HTERT RPE-1 (cell line): ENCODE data around the gene CDADC1.
"Not testable (repeated sequence)": the region's sequence is repeated elsewhere in the genome, so short reads cannot be mapped to it uniquely, and the experiment has no call there.

ENCODE experiments used
- in situ Hi-C: fragments of 300-500 bp; cut with MboI; formaldehyde crosslinking; loops from 4 replicates; pipeline ENCODE4 v1.14.3; 2020; ENCODE audit warnings: low sequenced_read_pairs

The CDADC1 gene

DNA sequence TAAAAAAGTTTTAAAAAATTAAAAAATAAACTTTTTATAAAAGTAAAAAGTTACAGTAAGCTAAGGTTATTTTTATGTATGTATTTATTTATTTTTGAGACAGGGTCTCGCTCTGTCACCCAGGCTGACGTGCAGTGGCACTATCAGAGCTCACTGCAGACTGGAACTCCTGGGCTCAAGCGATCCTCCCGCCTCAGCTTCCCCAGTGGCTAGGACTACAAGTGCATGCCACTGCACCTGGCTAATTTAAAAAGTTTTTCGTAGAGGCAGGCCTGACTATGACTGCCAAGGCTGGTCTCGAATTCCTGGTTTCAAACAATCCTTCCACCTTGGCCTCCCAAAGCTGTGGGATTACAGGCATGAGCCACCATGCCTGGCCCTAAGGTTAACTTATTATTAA lies 64.1 kb downstream of the CDADC1 start:
- in situ Hi-C loops: no loop called here

DNA sequence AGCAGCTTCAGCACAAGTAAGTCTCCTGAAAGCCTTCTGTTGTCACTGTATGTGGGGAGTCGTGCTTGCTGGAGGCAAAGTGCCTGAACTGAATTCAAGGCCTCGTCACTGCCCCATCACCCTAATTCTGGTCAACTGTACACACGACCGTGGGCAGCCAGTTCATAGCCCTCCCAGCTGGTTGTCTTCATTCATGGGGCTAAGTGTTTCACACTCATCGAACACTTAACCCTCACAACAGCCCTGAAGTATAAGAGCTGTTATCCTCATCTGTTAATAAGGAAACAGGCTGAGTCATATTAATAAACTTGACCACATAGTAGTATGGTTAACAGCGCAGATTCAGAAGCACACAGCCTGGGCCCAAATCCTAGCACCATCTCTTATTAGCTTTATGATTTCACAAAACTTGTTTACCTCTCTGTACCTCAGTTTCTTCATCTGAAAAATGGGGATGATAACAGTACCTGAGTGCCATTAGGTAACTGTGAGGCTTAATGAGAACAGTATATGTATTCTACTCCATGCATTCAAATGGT lies 66.7 kb downstream of the CDADC1 start:
- in situ Hi-C loops: no loop called here

DNA sequence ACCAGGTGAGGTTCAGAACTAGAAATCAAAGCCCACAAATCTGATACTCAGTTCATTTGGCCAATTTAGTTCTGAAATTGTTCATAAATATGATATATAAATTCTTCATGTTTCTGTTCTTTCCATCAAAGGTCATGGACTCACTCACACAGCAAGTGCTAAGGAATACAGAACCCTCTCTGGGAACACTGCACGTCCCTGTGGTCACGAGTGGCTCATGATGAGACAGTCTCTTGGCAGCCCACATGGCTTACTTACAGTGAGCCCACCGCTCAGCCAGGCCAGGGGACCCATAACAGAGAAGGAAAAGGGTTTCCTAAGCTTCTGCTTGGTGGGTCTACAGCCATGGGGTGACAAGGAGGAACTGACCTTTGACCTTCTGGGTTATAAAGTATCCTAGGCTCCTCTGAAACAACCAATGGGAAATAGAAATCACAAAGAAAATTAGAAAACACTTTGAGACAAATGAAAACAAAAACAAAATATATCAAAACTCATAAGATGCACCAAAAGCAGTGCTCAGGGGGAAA lies 67.4 kb downstream of the CDADC1 start:
- in situ Hi-C loops: no loop called here

DNA sequence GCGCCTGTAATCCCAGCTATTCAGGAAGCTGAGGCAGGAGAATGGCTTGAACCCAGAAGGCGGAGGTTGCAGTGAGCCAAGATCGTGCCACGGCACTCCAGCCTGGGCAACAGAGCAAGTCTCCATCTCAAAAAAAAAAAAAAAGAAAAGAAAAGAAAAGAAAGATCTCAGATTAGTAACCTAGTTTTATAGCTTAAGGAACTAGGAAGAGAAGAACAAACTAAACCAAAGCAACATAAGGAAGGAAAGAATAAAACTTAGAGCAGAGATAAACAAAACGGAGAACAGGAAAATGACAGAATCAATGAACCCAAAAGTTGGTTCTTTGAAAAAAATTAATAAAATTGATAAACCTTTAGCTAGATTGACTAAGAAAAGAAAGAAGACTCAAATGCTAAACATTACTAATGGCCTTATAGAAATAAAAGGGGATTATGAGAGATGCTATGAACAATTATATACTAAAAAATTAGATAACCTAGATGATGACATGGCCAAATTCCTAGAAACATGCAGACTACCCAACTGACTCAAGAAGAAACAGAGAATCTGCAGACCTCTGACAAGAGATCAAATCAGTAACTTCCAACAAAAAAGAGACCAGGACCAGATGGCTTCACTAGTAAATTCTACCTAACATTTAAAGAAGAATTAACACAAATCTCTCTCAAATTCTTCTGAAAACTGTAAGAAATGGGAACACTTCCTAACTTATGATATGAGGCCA lies 68.2 kb downstream of the CDADC1 start:
- in situ Hi-C loops: no loop called here

DNA sequence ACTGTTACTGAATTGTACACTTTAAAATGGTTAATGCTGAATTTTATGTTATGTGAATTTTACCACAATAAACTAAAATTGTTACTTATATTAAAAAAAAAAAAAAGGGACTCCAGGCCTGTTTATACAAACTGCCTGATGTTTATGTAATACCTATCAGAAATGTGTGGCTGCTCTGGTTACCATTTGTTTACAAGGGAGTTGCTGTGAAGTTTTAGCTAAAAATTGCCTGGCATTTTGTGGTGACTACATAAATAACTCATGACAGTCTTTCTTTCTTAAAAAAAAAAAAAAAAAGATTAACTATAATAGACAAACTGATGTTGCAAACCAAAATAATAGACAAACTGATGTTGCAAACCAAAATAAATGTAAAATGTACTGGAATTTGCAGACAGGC lies 71.8 kb downstream of the CDADC1 start:
- in situ Hi-C loops: no loop called here

DNA sequence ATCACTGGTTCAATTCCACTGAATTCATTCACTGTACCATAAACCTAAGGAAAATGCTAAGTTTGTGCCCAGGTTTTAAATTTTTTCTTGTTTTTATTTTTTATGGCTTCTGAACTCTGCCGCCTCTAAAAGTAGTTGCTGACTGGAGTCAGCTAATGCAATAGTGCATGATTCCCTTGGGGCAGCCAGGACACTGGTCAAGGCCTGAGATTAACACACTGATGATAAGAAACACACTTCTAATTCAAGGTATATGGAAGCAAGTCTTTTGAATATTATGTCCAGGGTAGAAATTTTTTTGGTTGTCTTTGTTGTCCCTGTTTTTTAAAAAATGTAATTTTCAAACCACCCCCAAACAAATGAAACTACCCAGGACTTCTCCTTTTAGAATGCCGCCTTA lies 72.2 kb downstream of the CDADC1 start:
- in situ Hi-C loops: no loop called here

DNA sequence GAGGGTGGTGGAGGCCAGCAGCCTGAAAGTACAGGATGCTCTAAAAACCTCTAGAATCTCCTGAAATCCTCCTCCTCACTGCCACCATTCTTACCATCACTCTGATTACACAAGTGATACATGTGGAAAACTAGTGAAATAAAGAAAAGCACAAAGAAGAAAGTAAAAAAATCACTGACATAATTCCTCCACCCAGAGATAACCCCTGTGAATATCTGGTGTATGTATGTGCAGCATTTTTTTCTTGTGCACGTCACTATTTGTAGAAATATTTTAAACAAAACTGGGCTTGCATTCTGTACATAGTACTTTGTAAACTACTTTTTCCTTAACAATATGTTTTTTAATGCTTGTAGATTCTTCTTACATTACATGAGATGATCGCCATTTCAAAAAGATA lies 73.2 kb downstream of the CDADC1 start:
- in situ Hi-C loops: no loop called here

DNA sequence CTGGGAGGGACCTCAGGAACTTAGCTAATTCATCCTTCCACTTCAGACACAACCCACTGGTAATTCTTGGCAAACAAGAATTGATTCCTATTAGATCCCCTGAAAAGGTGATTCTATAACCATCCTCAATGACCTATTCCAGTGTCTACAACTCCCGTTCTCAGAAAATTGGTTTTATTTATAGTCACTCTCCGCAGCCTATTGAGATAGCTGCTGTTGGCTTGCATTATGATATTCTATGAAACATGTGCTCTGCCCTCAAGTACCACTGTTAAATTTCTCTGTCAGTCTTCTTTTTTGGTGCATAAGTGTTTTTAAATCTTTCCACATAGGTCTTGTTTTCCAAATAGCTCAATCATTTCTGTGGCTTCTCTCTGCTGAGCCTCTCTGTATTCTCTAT lies 75.0 kb downstream of the CDADC1 start:
- in situ Hi-C loops: no loop called here

DNA sequence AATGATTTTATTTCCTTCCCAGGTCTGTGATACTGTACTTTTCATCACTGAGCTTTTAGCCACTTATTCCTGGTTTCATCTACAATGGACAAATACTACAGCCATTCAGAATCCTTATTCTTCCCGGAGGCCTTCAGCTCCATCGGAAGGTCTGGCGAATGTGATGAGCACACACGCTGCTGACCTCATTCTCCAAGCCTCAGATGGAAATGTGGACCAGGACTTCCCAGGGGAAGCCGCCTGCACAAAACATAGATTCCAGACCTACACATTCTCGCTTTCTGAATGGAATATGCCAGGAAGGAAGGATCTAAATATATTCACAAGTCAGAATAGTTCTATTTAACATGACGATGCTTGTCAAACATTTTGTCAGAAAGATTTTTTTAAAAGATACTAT lies 75.6 kb downstream of the CDADC1 start:
- in situ Hi-C loops: no loop called here

DNA sequence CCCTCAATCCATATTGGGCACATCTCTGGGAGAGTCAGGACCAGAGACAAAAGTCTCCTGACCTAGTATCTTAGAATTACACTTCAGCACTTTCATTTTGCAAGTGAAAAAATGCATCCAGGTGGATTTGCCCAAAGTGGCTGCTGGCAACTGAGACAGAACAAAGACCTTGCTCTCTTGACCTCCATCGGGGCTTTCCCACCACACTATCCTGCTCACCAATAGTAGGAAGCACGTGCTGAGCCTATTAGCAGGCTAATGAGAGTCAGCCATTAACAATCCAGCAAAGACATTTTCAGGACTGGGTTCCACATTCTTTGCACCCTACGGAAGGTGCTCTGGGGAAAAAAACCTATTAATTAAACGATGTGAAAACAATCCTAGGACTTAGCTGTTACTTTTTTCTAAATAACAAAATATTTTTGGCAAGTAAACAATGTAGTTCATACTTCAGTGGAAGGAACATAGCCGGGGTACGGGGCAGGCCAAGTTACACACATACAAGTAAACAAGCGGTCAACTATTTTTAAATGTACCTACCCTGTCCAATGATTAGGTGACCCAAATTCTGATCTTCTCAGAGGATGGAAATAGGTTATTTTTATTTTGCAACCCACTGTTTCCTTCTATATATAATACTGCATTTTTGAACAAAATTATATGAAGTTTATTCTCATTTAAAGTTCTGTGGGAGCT lies 78.6 kb downstream of the CDADC1 start:
- in situ Hi-C loops: no loop called here

DNA sequence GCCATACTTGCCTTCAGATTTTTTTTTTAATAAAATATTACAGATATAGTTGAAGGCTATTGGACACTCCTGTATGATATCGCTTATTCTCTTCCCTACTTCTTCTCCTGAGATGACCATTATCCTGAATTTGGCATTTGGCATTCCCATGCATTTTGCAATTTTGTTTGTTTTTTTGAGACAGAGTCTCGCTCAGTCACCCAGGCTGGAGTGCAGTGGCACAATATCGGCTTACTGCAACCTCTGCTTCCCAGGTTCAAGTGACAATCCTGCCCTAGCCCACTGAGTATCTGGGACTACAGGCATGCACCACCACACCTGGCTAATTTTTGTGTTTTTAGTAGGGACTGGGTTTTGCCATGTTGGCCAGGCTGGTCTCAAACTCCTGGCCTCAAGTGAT lies 79.4 kb downstream of the CDADC1 start:
- in situ Hi-C loops: not testable (repeated sequence)

DNA sequence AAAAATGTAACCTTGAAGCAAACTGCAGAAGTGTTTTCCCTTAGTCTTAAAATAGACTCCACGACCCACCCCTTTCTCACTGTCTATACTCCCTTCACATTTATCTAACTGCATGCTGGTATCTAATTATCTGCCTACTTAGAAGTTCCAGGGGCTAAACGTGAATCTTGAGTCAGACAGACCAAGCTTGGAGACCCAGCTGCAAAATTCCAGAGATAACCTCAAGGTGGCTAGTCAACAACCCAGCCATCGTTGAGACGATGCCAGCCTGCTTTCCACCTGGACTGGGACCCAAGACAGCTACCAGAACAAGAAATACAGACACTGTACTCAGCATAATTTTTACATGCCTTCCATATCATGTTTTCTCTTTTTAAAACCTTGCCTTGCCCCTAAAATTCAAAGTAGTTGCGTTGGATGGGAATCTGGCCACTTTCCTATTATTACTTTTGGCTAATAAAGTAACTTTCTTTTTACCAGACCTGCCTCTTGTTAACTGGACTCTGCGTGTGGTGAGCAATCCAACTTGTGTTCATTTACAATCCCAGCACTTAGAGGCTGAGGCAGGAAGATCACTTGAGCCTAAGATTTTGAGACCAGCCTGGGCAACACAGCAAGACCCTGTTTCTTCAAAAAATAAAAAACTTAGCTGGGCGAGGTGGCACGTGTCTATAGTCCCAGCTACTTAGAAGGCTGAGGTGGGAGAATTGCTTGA lies 82.3 kb downstream of the CDADC1 start:
- in situ Hi-C loops: no loop called here

DNA sequence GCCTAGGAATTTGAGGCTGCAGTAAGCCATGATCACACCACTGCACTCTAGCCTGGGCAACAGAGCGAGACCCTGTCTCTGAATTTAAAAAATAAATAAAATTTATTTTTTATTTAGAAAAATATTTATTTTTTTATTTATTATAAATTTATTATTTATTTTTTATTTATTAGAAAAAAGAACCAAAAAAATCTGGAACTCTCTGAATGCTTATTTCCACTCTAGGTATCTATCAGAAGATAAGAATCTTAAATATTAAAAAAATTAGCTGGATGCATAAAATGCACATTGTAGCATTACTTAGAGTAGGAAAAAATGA lies 82.8 kb downstream of the CDADC1 start:
- in situ Hi-C loops: no loop called here

DNA sequence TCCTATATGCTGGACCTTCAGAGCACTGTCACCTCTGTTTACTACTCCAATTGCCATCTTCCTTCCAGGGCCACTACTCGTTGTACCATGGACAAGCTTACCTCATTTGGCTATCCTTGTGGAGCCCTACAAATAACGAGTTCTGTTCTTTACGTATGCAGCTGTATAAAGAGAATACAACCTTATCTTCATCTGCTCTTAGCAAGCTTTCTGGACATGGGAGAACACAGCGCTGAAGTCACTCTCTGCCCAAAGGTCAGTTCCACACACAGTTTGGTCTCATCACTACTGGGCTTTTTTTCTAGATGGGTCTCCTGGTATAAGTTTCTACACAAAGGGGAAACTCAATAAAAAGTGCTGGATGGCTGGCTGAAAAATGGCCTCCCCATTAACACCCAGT lies 88.9 kb downstream of the CDADC1 start:
- in situ Hi-C loops: no loop called here

DNA sequence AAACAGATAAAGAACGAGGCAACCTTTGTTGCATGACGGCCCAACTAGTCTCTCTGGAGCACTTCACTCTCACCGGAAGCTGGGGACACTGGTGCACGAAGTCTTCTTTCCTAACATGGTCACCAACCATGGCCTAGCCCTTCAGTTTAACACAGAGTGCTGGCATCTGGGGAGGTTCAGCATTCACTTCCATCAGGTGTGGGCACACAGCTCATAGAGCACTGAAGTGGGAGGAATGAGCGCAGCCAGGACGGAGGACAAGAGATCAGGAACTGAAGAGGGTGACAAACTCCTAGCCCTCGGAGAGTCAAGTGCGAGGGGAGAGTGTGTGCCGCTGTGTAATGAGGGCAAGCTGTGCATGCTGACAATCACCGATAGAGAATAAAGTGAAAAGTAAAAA lies 92.4 kb downstream of the CDADC1 start:
- in situ Hi-C loops: no loop called here

DNA sequence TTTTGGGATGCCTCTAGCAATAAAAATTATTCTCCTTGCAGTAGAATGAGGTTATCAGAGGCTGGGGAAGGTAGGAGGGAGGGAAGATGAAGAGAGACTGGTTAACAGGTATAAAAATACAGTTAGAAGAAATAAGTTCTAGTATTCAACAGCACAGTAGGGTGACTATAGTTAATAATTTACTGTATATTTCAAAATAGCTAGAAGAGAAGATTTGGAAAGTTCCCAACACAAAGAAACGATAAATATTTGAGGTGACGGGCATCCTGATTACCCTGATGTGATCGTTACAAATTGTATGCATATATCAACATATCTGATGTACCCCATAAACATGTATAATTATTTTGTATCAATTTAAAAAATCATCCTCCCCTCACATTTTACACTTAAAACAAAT lies 93.8 kb downstream of the CDADC1 start:
- in situ Hi-C loops: no loop called here

DNA sequence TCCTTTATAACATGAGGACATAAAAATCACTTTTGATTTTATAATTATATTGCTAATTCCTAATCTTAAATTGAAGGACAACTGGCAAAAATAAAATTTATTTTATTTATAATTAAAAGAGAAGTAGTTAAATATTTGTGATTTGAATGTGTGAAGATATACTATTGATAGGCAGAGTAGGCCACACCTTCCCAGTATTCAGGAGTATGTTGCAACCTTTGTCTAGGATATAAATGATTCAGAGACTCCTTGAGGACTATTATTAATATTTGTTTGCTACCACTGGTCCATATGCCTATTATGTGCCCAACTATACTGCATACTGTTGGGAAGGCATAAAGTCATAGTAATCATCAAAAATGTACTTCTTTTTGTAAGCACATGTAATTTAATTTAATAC lies 94.2 kb downstream of the CDADC1 start:
- in situ Hi-C loops: no loop called here

DNA sequence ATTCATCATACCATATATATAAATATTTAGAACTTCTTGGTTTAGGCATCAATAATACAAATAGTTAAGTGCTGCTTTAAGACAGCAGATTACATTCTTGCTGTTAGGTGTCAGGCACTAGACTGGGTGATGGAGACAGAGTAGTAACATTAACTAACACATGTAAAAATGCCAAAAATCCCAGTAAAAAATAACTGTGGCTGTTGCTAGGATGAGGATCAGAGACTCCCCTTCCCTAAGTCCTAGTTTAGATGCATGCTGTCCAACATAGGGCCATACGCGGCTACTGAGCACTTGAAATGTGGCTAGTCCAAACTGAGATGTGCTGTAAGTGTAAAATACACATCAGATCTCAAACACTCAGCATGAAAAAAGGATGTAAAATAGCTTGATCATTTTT lies 94.7 kb downstream of the CDADC1 start:
- in situ Hi-C loops: no loop called here
